Fibroblast of pulmonary artery (primary cell): ENCODE measurements around the gene GAPVD1.
"Not testable (repeated sequence)": the region's sequence is repeated elsewhere in the genome, so short reads cannot be mapped to it uniquely, and the experiment has no call there.

Experiments
- DNase-seq: peaks from one replicate; pipeline ENCODE4 v3.0.0-alpha.2; 2010; ENCODE audit warnings: low read depth
- H3K4me3 ChIP-seq: replicated peaks from 2 replicates; pipeline ENCODE4 v1.5.1; 2011; ENCODE audit warnings: low read depth, mild to moderate bottlenecking, control low read depth, low read length, moderate library complexity
- CTCF ChIP-seq: IDR thresholded peaks from 2 replicates; pipeline ENCODE4 v1.5.1; 2011; ENCODE audit warnings: mild to moderate bottlenecking, control low read depth, low read length, inconsistent platforms; ENCODE audit errors: missing control alignments

The GAPVD1 gene

GRCh38 chr9:125258832-125259534, 2.6 kb upstream of the GAPVD1 start:
- no peak for DNase-seq
- TF ChIP-seq CTCF, result no peak

DNA sequence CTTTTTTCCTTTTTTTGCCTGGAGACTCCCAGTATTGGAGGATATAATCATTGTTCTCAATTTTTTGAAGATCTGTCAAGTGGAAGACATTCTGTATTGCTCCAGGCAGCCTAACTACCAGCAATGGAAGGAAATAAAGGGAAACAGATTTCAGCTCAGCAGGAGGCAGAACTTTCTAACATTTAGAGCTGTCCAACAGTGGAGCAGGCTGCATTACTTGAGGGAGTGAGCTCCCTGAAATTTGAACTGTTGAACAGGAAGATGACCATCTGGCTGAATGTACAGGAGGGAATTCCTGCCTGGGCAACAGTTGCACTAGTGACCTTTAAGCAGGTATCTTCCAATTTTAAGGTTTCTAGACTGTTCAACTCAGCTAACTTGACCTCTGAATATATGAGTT, 1.1 kb upstream of the GAPVD1 start:
- no peak overlapping the region for H3K4me3 ChIP-seq
- DNase-seq, result no peak
- TF ChIP-seq CTCF, result no peak

More at GRCh38 chr9:125258832-125259534, 2.6 kb upstream of the GAPVD1 start:
- no peak overlapping the region for H3K4me3 ChIP-seq

- DNase-seq, result no peak
- no peak for TF ChIP-seq CTCF
- H3K4me3 ChIP-seq, result peak overlapping the region; percentile 96
Measured at GRCh38 chr9:125262294-125262991, 817 bp downstream of the GAPVD1 start.

- H3K4me3 ChIP-seq, result not testable (repeated sequence)
- peak; percentile 41 for DNase-seq
Measured at GRCh38 chr9:125264068-125264467, 2.4 kb downstream of the GAPVD1 start.

- no peak for TF ChIP-seq CTCF
- DNase-seq, result no peak
- H3K4me3 ChIP-seq, result no peak overlapping the region
Measured at GRCh38 chr9:125268394-125269013, 6.9 kb downstream of the GAPVD1 start.

GRCh38 chr9:125269014-125269397, 7.4 kb downstream of the GAPVD1 start:
- no peak overlapping the region for H3K4me3 ChIP-seq
- no peak for DNase-seq
- no peak for TF ChIP-seq CTCF

GRCh38 chr9:125271081-125271480, 9.5 kb downstream of the GAPVD1 start:
- TF ChIP-seq CTCF, result no peak
- DNase-seq, result no peak
- H3K4me3 ChIP-seq, result no peak overlapping the region
